GM13977 (cell line): ENCODE results near the gene BAG5.

Source experiments
- DNase-seq: peaks from one replicate; pipeline ENCODE4 v3.0.0; 2012; ENCODE audit warnings: low spot score
- in situ Hi-C: fragments of 300-500 bp; cut with MboI; formaldehyde crosslinking; loops from one replicate; pipeline ENCODE4 v1.12.0; 2022; ENCODE audit warnings: low sequenced_read_pairs, low pct_unique_long_range_greater_than_20kb, mixed read lengths, inconsistent platforms; ENCODE audit not compliant: unreplicated experiment
- TF ChIP-seq, protein P1 (sequence below): IDR thresholded peaks from 2 replicates; pipeline ENCODE4 v1.5.1; 2012; ENCODE audit warnings: mild to moderate bottlenecking, control low read depth; ENCODE audit not compliant: insufficient read depth; ENCODE audit errors: extremely low read depth, missing control alignments

The BAG5 gene

DNA sequence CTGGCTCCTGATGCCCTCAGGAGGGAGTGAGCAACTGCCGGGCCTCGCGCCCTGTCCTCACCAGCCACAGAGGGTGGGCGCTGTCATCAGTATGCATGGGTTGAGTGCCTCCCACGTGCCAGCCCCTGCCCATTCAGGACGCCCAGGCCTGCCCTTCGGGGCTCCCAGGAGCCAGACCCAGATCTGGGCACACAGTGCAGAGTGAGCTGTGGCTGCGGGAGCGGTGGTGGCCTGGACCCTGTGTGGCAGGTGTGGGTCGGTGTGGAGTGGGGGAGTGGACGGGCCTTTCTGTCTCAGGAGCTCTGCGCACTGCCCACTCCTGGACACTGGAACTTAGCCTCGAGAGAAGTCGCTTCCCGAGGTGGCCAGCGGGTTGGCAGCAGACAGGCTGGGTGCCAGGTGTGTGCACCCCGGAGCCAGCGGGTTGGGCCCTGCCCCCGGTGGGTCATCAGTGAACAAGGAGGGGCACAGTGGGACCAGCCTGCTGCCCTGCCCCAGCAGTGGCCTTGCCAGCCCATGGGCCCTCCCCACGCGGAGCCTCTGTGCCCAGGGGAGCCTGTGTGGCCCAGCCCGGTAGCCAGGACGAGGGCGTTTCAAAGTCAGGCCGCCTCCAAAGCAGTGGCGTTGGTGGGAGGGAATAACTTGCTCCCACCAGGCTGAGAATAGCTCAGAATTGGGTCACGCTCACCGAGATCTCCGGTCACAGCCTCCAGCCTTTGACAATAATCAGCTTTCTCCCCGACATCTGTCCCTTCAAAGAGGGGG, 24.0 kb downstream of the BAG5 start:
- in situ Hi-C loops, result no loop called here
- TF ChIP-seq, protein P1, sequence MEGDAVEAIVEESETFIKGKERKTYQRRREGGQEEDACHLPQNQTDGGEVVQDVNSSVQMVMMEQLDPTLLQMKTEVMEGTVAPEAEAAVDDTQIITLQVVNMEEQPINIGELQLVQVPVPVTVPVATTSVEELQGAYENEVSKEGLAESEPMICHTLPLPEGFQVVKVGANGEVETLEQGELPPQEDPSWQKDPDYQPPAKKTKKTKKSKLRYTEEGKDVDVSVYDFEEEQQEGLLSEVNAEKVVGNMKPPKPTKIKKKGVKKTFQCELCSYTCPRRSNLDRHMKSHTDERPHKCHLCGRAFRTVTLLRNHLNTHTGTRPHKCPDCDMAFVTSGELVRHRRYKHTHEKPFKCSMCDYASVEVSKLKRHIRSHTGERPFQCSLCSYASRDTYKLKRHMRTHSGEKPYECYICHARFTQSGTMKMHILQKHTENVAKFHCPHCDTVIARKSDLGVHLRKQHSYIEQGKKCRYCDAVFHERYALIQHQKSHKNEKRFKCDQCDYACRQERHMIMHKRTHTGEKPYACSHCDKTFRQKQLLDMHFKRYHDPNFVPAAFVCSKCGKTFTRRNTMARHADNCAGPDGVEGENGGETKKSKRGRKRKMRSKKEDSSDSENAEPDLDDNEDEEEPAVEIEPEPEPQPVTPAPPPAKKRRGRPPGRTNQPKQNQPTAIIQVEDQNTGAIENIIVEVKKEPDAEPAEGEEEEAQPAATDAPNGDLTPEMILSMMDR, result no peak
- DNase-seq, result no peak

DNA sequence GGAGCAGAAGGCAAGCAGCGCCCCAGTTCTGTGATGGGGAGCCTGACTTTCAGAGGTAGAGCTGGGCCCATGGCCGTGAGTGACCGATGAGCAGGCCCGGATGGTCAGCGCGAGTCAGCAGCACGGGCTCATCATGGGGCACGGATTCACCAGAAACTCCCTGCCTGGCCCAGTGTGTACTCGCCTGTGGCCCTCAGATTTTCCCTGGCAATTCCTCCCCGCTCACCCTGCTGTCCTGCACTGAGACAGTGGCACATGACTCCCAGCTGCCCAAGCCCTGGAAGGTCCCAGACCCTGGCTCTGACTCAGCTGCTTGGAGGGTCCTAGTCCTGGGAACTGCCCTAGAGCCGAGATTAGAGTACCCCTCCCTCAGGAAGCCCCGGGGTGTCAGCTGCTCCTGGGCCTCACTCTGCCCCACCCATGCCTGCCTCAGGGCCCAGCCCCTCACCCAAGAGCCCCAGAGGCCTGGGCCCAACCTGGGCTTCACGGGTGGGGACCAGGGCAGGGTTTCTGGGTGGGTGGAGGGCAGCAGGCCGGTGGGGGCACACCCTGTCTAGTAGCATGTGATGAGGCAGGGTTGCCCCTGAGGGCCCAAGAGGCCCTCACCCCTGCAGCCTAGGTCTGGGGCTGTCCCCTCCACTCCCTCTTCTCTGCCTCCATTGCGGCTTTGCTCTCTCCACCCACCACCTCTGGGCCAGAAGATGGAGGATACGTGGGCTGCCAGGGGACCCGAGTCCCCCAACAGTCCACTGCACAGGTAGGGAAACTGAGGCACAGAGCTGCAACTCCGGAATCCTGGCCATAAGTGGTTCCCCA, 25.1 kb downstream of the BAG5 start:
- DNase-seq, result no peak
- in situ Hi-C loops, result no loop called here
- TF ChIP-seq, protein P1, result no peak

DNA sequence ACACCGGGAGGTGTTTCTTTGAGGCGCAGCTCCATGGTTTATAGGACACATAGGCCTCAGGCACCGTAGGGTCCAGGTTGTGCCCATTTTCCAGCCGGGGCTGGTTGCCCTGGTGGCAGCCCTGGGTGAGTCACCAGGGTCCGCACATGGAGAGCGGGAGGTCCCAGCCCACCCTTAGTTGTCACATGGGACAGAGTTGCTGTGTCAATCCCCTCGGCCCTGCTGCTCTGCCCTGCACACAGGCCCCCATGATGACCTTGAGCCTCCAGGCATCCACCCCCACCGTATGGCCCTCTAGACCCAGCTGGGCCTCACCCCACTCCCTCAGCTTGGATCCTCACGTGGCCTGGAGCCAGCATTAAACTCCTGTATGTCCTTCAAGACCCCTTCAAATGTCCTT, 25.8 kb downstream of the BAG5 start:
- TF ChIP-seq, protein P1, result no peak
- in situ Hi-C loops, result no loop called here
- no peak for DNase-seq

GRCh38 chr14:103535891-103536565, 26.4 kb downstream of the BAG5 start:
- TF ChIP-seq, protein P1, result no peak
- in situ Hi-C loops, result no loop called here
- DNase-seq, result no peak

GRCh38 chr14:103535081-103535890, 27.2 kb downstream of the BAG5 start:
- DNase-seq, result no peak
- in situ Hi-C loops, result no loop called here
- TF ChIP-seq, protein P1, result no peak

- TF ChIP-seq, protein P1, result no peak
- DNase-seq, result no peak
- in situ Hi-C loops, result no loop called here
Observed at GRCh38 chr14:103534576-103535061, 27.8 kb downstream of the BAG5 start.
